ENCODE data around the gene NR2E1.

Gene NR2E1

DNA sequence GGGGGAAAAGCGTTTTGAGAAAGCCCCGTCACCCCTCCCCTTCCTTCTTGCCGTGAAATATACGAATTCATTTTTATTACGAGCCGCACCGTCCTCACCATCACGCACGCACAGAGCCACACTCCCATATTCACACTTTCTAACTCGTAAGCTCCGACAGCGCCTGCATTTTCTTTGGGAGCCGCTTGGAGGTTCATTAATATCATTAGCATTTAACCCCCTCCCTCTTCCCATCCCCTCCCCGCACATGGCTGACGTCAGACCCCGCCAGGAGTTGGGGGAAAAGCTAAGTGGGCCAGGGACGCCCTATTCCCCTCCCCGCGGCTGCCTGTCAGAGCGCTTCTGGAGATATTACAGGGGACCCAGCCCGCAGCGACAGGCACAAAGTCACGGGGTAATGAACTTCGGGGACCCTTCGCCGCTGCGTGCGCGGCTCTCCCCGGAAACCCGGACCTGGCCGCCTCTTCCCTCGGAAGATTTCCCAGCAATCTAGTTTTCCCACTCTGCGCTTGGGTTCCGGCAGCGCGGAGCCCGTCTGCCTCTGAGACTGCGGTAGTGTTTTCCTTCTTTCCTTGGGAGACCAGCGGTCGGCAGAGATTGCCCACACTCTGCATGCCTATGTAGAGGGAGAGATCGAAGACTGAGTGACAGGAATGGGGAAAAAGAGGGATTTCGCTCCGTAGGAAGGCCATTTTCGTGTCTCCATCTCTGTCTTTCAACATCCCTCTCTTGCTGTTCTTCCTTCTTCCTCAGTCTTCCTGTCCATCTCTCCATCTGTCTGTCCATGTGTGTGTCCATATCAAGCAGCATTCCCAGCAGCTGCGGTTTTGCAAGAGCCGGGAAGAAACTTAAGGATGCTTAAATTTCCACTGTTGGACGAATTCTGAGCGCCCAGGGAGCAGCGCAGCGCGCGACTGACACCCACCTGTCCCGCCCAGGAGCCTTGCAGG lies at the start of gene NR2E1:
TSS of gene NR2E1 (plus strand) at position 309 of the 950 bp plus-strand sequence. CDS start 744 bp downstream, outside the sequence.
- no peak for DNase-seq

DNA sequence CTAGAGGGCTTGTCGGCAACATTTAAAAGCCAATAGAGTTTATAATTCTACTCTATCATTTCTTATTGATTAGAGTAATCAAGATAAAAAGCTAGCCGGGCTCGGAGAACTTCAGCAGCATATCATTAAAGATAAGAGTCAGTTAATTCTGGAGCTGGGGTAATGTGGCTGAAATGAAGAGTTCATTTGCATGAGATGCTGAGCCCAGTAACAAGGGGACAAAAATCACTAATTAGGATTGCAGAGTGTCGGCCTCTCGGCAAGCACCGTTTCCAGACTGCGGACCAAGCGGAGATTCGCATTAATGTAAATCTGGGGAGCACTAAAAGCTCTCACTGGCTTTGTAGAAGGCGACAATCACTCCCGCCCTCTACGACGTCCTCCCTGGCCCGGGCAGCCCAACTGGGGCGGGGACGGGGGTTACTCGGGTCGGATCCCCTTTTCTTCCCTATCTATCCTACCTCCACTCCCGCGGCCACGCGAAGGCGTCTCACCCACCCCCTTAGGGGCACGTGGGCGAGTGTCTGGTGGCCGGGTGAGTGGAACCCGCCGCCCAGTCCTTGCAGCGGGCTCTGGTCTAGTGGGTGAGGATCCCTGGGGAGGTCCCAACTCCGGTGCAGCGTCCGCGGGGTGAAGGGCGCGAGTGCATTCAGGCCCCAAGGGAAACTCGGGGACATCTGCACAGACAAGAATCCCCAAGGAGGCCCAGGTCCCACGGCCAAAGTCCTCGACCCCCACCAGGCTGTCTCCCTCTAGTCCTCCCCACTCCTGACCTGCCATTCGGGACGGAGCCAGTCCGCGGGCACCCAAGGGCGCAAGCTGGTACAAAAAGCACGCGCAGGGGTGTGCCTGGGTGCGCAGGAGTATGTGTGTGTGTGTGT lies 49.0 kb upstream of the NR2E1 start:
- no peak for DNase-seq

DNA sequence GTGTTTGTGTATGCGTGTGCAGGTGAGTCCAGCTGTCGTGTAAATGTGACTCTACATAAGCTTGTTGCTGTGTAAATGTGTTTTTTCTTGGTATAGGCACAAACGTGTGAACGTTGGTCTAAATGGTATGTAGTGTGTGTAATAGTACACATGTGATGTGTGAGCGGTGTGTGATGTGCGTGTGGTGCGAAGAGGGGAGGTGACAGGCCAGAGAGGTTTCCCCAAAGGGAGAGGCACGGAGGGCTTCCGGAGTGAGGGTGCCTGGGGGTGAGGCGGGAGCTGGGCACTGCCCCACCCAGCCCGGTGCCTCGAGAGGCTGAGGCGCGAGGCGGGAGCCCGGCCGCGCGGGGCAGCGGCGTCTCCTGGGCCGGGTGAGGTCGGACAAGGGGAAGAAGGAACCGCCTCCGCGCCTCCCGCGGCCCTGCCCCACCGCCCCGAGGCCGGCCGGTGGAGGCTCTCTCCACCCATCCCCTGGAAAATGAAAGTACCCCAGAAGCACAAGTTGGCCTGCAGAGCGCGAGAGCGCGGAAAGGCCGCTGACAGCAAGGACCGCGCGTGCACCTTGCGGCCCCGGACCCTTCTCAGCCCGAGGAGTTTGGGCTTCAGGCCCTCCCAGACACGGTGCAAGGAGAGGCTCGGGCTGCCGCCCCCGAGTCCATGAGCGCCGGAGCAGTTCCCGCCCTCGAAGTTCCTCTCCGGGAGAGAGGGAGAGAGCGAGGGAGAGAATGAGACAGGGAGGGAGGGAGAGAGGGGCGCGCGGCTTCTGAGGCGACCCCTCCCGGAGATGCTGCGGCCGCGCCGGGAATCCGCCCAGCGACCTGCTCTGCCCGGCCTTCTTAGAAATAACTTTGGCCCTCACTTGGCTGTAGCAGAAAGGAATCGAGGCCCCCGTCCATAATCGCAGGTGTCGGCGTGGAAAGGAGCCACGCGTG lies 48.1 kb upstream of the NR2E1 start:
- no peak for DNase-seq

DNA sequence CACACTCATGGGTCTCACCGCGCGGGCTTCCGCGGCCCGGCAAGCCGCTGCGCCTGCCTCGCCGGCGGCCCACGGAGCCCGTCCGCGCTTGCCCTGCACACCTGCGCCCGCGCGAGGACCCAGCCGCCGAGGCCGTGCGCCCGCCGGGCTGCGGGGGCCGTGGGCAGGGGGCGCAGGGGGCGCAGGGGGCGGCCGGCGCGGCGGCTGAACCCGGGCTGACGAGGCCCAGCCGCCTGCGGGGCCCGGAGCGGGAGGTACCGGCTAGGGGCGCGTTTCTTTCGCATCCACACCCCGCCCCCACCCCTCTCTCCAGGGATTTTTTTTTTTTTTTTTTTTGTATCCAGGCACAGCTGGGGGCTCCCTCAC lies 47.5 kb upstream of the NR2E1 start:
- DNase-seq = no peak

DNA sequence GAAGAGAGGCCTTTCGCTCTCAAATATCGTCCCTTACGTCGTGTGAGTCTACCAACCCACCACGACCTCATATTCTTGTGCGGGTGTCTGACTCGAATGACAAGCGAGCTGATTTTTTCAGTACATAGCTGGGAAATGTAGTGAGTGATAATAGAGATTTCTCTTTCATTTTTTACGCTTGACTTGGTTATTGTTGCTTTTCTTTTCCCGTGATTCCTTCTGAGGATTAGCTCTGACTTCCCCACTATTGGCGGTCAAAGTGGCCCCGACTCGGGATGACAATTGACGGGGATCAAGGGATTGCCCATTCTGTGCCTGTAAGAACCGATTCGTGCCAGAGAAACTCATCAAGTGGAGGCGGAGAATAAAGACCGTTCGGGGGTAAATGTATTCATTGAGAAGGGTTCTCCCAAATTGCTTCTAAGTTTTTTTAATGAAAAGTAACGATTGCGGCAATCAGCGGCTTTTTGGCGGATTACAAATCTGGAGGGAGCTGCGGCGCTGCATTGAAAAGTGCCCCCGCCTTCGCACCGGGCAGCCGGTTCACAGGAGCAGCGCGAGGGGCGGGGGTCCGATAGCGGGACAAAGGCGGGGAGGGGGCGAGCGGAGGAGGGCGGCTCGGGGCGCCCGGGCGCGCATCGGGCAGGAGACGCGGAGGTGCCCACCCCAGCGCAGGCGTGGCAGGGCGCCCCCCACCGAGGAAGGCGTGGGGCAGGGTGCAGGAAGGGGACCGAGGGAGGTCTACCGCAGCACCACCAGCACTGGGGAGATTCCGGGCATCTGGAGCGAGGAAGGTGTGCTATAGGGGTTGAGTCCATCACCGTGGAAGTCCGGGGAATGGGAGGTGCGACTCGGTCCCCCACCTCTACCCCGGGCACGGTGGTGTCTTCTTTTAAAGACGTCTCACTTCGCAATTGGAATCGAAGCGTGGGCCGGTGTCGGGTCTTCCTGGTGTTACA lies 46.7 kb upstream of the NR2E1 start:
- no peak for DNase-seq

DNA sequence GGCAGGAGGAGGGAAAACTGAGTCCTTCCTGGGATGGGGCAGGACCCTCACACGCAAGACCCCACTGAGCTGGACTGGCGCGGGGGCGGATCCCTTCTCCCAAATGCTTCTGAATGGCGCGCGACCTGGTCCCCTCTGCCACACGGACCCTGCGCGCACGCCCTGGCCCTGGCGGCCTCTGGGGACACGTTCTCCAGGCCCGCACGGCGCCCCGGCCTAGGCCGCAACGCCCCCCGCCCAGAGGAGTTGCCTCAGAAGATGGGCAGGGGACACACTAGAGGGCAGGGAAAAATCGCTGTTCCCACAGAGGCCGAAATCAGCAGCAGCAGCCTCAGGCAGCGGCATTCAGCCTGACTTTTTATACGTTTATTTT lies 46.1 kb upstream of the NR2E1 start:
- no peak for DNase-seq

DNA sequence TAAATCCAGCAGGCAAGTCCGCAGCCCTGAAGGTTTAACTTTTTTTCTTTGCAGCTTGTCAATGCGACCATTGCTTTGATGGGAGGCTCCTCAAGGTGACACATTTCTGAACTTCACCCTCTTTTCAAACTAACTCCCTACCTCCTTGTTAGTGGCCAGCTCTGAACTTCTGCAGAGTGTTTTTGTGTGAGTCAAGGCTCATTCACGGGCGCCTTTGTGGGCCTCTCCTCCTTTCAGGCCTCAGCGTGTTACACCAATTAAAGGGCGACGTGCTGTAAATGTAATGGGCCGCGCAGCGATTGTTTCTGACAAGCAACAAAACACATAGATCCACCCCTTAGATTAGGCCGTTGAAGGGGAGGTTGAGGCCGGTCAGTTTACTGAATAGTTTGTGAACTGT lies 45.5 kb upstream of the NR2E1 start:
- DNase-seq = no peak

DNA sequence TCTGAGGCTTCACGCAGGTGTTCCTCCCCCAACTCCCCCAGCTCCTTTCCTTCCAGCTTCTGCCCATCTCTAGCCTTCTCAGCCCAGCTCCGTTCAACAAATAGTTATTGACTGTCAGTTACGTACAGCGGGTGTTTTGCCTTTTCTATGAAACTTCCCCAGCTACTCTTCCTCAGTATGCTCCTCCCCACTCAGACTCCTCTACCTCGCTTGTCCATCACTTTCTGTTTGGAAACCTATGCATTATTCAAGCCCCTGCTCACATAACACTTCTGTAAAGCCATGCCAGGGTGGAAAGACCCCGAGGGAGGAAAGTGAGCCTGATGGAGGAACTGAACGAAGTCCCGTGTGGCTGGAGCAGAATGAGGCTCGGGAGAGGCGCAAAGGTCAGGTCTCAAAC lies 44.2 kb upstream of the NR2E1 start:
- no peak for DNase-seq

DNA sequence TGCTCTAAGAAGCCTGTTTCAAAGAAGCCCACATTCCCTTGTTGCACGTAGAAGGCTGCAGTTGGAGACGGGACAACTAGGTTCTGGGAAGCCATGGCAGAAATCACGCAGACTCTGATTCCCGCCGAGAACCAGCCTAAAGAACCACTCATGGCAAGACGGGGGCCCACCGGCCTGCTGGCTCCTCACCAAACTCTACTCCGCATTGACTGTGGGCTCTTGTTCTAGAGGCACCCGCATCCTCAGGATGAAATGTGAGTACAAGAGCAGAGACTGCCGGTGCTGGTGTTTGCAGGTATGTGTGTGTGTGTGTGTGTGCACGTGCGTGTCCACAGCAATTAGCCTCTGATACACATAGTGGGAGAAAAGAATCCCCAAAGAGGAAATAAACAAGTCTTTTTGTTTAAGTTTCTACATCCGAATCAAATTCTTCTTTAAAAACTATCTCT lies 42.3 kb upstream of the NR2E1 start:
- no peak for DNase-seq

DNA sequence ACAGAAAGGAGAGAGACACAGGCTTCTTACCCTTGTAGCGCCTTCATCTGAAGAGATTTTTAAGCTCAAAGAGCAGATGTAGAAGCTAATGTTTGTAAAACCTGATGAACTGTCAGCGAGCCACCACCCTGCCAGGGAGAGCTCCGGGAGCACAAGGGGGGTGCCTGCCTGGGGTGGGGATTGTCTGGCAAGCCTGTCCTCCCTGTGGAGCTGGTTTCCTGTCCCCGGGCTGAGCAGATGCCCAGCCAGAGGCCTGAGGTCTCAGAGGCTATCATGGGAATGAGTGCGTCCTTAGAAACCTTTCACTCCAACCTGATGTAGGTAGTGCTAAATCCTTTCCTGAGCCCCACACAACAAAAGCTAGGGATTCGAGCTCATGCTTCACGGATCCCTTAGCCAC lies 41.9 kb upstream of the NR2E1 start:
- DNase-seq = no peak

DNA sequence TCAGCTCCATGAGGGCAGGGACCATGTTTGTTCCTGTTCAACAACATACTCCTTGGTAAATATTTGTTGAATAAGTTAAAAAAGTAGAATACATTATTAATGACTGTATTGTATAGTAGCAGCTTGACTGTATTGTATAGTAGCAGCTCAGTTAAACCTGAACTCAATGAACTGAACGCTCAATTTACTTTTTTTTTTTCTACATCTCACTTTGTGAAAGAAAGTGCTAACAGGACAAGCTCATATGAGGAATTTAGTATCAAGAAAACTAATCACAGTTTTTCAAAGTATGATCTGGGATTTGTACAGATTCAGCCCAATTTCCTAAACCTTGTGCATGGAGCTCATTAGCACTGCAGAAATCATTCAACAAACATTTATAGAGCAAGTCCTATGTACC lies 38.8 kb upstream of the NR2E1 start:
- no peak for DNase-seq

DNA sequence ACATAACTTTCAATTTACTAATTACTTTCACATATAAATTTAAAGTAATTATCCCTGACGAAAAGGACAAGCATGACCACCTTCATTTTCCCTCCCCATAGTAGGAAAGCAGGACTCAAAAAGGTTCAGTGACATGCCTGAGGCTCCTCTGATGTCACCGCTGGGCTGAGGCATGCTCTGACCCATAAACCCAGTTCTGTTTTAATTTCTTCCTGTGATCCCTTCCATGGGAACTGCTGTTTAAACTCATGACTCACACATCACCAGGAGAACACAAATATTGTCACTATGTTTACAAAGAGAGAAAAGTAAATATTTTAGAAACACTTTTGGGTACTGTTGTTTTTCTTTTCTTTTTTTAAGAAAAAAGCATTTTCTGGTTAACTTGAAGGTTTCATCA lies 38.0 kb upstream of the NR2E1 start:
- no peak for DNase-seq

DNA sequence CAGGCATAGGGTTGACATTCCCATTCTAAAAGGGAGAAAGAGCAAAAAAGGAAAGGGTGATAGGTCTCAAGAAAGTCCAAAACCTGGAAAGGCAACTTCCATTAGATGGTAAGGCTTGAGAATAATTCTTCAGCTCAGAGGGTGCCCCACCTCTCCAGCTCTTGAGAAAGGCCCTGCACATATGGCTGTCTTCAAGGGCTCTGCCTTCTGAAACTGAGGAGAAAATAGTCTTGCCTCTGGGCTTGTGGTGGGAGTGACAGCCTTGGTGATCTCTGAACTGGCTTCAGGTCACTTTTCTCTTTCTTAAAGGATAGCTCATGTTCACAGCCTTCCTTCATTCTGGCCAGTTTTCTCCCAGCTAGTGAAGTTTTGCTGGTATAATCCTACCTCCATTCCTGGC lies 35.6 kb upstream of the NR2E1 start:
- no peak for DNase-seq

DNA sequence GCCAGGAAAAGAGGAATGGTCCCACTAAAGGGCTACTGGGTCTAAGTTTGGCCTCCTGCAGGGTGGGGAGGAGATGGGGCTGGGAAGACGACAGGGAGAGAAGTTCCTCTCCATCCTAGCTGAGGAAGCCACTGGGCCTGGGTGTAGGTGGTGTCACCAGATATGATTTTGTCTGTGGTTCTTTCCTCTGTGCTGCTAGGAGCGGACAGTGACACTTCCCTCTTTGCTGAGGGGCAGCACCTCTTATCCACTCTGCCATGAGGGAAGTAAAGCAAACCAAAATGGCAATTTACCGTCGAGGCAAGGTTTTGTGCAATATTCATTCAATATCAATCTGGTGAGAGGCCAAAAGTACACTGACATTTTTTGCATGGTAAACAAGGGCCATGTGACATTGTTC lies 33.0 kb upstream of the NR2E1 start:
- DNase-seq = no peak

DNA sequence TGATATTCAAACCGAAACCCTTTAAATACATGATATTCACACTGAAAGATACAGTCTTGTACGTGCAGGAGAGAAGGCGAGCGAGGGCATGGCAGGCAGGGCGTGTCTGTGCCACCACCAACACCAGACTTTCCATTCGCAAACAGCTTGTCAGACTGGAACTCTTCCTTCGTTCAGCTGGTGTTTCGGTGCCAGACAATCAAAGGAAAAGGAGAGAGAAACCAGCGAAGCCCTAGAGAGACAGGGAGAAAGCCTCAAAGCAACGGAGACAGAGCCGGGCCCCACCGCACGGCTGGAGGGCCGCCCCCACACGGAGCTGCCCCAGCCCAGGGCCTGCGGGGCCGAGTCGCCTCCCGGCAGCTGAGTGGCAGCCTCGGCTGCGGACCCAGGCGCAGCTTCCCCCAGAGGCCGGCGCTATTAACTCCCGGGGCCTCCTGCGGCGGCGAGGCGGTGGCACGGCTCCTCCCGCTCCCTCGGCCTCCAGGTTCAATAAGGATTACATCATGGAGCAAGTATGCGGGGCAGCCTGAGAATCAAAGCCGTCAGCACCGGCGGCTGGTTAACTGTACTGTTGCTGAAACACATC lies 32.1 kb upstream of the NR2E1 start:
- no peak for DNase-seq

DNA sequence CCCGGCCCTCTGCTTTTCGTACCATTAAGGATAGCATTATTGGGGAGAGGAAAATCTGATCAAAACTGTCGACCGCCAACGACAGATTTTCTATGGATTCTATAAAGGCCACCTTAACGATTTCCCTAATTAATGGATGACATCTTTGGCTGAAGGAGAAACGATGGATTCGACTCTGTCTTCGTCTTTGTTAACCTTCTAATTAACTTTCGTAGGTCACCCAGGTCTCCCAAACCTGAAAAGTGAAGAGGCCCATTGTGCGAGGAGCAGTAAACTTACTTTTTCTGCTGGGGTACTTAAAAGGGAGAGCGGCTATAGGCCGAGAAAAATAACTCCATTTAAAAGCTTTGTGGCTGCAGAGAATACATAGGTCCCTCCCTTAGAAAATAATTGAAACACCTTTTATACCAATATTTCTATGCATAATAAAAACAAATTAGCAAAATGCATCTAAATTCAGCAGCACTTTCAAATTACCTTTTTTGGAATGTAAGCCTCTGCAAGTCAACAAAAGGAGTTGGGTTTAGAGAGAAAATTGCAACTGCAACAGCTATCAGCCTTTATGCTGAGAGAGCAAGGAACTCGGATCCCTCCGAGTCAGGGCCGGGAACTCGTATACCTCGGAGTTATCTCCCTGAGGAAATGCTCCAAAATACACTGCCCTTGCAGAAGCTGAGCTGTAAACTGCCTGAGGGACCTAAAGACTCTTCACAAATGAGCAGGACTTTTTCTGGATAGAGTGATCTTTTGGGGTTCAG lies 31.4 kb upstream of the NR2E1 start:
- DNase-seq = no peak

DNA sequence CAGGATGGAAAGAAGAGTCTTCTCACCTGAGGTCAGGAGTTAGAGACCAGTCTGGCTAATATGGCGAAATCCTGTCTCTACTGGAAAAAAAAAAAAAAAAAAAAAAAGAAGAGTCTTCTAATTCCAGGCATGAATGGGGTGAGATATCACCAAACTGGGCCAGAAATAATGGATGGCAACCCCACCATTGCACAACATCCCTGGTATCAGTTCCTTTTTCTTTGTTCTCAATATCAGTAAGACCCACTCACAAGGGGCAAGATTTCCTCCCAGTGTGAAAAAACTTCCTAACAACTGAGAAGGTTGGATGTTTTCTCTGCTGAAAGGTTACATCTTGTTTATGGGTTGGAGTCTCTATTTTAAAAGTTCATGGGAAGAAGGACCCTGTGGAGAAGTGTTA lies 23.6 kb upstream of the NR2E1 start:
- no peak for DNase-seq

DNA sequence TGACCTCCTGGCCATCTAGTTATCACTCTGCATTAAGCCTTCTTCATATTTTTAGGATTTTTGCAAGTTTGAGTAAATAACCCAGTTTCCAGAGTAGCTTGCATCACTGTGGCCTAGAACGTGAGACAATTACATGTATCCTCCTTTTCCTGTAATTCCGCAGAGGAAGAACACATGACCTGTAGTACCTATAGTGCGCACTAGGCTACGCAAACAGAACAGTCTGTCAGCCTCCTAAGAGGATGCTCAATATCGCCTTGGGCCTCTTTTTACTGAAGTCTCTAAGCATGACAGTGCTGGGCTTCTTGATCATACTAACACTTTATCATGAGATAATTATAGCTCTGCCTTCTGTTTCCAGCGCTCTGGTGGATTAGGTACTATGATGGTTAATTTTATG lies 20.2 kb upstream of the NR2E1 start:
- no peak for DNase-seq

DNA sequence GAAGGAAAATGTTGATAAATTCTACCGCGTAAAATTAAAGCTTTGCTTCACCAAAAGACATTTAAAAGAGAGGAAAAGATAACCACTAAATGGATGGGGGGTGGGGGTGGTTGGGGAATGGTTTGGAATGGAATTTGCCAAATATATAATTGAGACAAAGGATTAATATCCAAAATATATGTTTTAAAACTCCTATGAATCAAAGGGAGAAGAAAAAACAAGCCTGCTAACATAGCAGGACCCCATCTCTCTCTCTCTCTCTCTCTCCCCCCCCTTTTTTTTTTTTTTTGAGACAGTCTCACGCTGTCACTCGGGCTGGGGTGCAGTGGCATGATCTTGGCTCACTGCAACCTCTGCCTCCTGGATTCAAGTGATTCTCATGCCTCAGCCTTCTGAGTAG lies 13.4 kb upstream of the NR2E1 start:
- DNase-seq = no peak

DNA sequence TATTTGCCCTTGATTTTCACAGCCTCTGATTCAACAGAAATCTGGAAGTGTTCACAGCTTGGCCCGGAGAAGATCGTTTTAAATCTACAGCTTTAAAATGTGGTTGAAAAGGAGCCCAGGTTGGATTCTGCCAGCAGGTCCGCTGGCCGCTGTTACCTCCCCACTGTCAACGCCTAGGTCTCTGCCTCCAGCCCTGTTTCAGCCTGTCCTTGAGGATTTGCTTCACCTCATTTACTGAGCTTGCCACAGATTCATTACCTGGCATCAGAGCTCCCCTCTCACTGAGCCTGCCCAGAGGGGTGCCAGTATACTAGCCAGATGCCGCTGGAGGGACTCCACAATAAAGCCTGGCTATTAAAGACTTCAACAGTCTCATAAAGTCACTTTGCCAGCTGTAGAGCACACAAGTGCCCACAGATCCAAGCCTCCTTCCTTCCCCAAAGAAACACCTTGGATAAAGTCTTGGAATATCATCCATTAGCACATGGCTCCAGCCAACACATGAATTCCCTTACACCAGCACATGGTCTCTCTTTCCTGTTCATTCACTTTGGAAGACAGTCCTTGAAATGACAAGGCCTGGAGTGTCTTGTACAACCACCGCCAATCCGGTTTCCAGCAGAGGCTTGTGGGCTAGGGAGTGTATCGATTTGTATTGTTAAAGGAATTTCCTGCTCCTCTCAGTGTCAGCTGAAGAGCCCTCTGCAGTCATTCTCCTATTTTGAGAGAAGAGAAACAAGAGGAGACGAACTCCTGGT lies 9.5 kb upstream of the NR2E1 start:
- DNase-seq = no peak

Data from NK-92 treated with Interleukin-12 subunit alpha and Interleukin-12 subunit beta, amount 100 ng/mL, for 24 hours (cell line).